ENCODE data around the gene SFTPD. TPM values are rescaled to one million over a fixed set of nuclear protein-coding genes. Genes with fewer than 3 reads are reported as not detected.

SFTPD gene
- total and polyA plus RNA-seq, 2 of the 8 experiments (the other 6 are each of a cell fraction or from before 2014, with no cell fraction given) = 0.21 to 0.54 TPM

GRCh38 chr10:79932841-79933379 lies 16.0 kb downstream of the SFTPD start (continued):
- TF ChIP-seq RNF2 (IDR thresholded peaks at IDR 0.05; ENCODE audit: borderline replicate concordance, low read depth, low read length, missing control alignments, poor library complexity, severe bottlenecking) (no peak), RAD21 (IDR thresholded peaks at IDR 0.05 in 1 of 2, conservative IDR thresholded peaks at IDR 0.05 in 1 of 2; ENCODE audit: low read depth in 2 of 2, low read length in 2 of 2) (no peak), CTCF (IDR thresholded peaks at IDR 0.05; ENCODE audit: control extremely low read depth in 1 of 3, insufficient read depth in 1 of 3, low read depth in 1 of 3, low read length in 3 of 3) (no peak)
